Peyer's patch (tissue), 4 donors: Measurements from ENCODE around the gene FGGY. TPM values are rescaled to one million over a fixed set of nuclear protein-coding genes. Genes with fewer than 3 reads are reported as not detected.
"Not testable (repeated sequence)": the region's sequence is repeated elsewhere in the genome, so short reads cannot be mapped to it uniquely, and the experiment has no call there.

Experiments used
- DNase-seq, 3 donors: peaks; one replicate each; pipeline ENCODE4 v3.0.0-alpha.2; 2017 to 2019
- H3K27ac ChIP-seq, 4 donors: fragments of 200-600 bp; sonication (generic); one replicate each; pipeline ENCODE4 v1.5.1; 2016 to 2019
- H3K27me3 ChIP-seq, 2 donors: fragments of 200-600 bp; sonication (generic); one replicate each; pipeline ENCODE4 v1.5.1; 2019
- H3K36me3 ChIP-seq, 3 donors: fragments of 200-600 bp; sonication (generic); one replicate each; pipeline ENCODE4 v1.5.1; 2016 to 2019
- H3K4me1 ChIP-seq, 4 donors: fragments of 200-600 bp; sonication (generic); one replicate each; pipeline ENCODE4 v1.5.1; 2016 to 2019
- H3K4me3 ChIP-seq, 4 donors: fragments of 200-600 bp; sonication (generic); 1 replicate in 3 of 4; 2 replicates in 1 of 4; pipeline ENCODE4 v1.5.1; 2016 to 2019; ENCODE audit warnings: mild to moderate bottlenecking in 1 of 4
- H3K9me3 ChIP-seq, 4 donors: fragments of 200-600 bp; sonication (generic); one replicate each; pipeline ENCODE4 v1.5.1; 2016 to 2019; ENCODE audit warnings: mild to moderate bottlenecking in 1 of 4
- CTCF ChIP-seq, 6 experiments: fragments of 450-650 bp in 4 of 6; fragments of 200-600 bp in 2 of 6; sonication (generic) in 1 of 6; IDR thresholded peaks; one replicate each; pipeline ENCODE4 v1.5.1; 2017 to 2019; ENCODE audit warnings: antibody characterized with exemption in 6 of 6, mild to moderate bottlenecking in 3 of 6, moderate library complexity in 1 of 6
- POLR2A ChIP-seq, 2 donors: fragments of 450-650 bp; IDR thresholded peaks; one replicate each; pipeline ENCODE4 v1.5.1; 2017; ENCODE audit warnings: antibody characterized with exemption in 2 of 2, mild to moderate bottlenecking in 2 of 2, moderate library complexity in 2 of 2
- total RNA-seq, 4 donors: library from RNA; depleted of rRNA; stranded (reverse); fragments of >200 nt; gene quantifications; one replicate each; pipeline ENCODE4 v1.1.0, GENCODE V29; 2016

The FGGY gene
- total RNA-seq, 4 donors from 2014 or later = 18.9 to 102 (median 33.6) TPM

GRCh38 chr1:59530119-59530518, 233.2 kb downstream of the FGGY start:
- H3K4me1 ChIP-seq = no peaks in the 10 kb centered on the region
- no peak overlapping the region for H3K4me3 ChIP-seq
- no peaks in the 10 kb centered on the region for H3K9me3 ChIP-seq
- H3K27ac ChIP-seq = no peak overlapping the region
- DNase-seq = no peak
- no peaks in the 10 kb centered on the region for H3K27me3 ChIP-seq
- H3K36me3 ChIP-seq = no peaks in the 10 kb centered on the region
- TF ChIP-seq POLR2A (IDR thresholded peaks at IDR 0.05) (no peak), CTCF (IDR thresholded peaks at IDR 0.05) (no peak)

GRCh38 chr1:59532102-59532501, 235.2 kb downstream of the FGGY start:
- DNase-seq = no peak
- no peaks in the 10 kb centered on the region for H3K27me3 ChIP-seq
- TF ChIP-seq POLR2A (IDR thresholded peaks at IDR 0.05) (no peak), CTCF (IDR thresholded peaks at IDR 0.05) (no peak)
- H3K27ac ChIP-seq = no peak overlapping the region
- no peaks in the 10 kb centered on the region for H3K9me3 ChIP-seq
- H3K4me3 ChIP-seq = no peak overlapping the region
- no peaks in the 10 kb centered on the region for H3K36me3 ChIP-seq
- H3K4me1 ChIP-seq = no peaks in the 10 kb centered on the region

GRCh38 chr1:59538476-59538875, 241.6 kb downstream of the FGGY start:
- not testable (repeated sequence) for H3K27me3 ChIP-seq, H3K4me3 ChIP-seq, H3K27ac ChIP-seq, H3K9me3 ChIP-seq, DNase-seq, H3K36me3 ChIP-seq, H3K4me1 ChIP-seq

- DNase-seq = no peak
- Histone ChIP-seq H3K4me1 (no peaks in the 10 kb centered on the region), H3K4me3 (no peak overlapping the region), H3K36me3 (no peaks in the 10 kb centered on the region), H3K9me3 (no peaks in the 10 kb centered on the region), H3K27ac (no peak overlapping the region), H3K27me3 (no peaks in the 10 kb centered on the region)
- no peak for TF ChIP-seq CTCF (IDR thresholded peaks at IDR 0.05)
- no peak for TF ChIP-seq POLR2A (IDR thresholded peaks at IDR 0.05)
Observed at GRCh38 chr1:59539961-59540681, 243.2 kb downstream of the FGGY start.

GRCh38 chr1:59541161-59541560, 244.3 kb downstream of the FGGY start:
- no peak for DNase-seq
- Histone ChIP-seq H3K27ac (no peak overlapping the region), H3K36me3 (no peaks in the 10 kb centered on the region), H3K27me3 (no peaks in the 10 kb centered on the region), H3K4me1 (no peaks in the 10 kb centered on the region), H3K4me3 (no peak overlapping the region), H3K9me3 (no peaks in the 10 kb centered on the region)
- TF ChIP-seq CTCF (IDR thresholded peaks at IDR 0.05) (no peak), POLR2A (IDR thresholded peaks at IDR 0.05) (no peak)

- Histone ChIP-seq H3K9me3 (no peaks in the 10 kb centered on the region), H3K4me3 (no peak overlapping the region), H3K27ac (no peak overlapping the region), H3K36me3 (no peaks in the 10 kb centered on the region), H3K4me1 (no peaks in the 10 kb centered on the region), H3K27me3 (no peaks in the 10 kb centered on the region)
- TF ChIP-seq CTCF (IDR thresholded peaks at IDR 0.05) = no peak
- TF ChIP-seq POLR2A (IDR thresholded peaks at IDR 0.05) = no peak
- no peak for DNase-seq
Observed at GRCh38 chr1:59541891-59542290, 245.0 kb downstream of the FGGY start.
